ENCODE results near the gene ARMS2.
A peak's percentile ranks its signal among the peaks of the same experiment; 100 is the strongest.

The ARMS2 gene

GRCh38 chr10:122469848-122470247, 15.4 kb downstream of the ARMS2 start:
- no peak for DNase-seq (ENCODE audit: low read depth in 4 of 4, low spot score in 1 of 4)

- no peak for DNase-seq (ENCODE audit: low read depth in 4 of 4, low spot score in 1 of 4)
Observed at GRCh38 chr10:122471531-122472177, 17.2 kb downstream of the ARMS2 start.

- no peak for DNase-seq (ENCODE audit: low read depth in 4 of 4, low spot score in 1 of 4)
Observed at GRCh38 chr10:122473116-122473515, 18.7 kb downstream of the ARMS2 start.

GRCh38 chr10:122474131-122474818, 19.8 kb downstream of the ARMS2 start:
- no peak for DNase-seq (ENCODE audit: low read depth in 4 of 4, low spot score in 1 of 4)

- no peak for DNase-seq (ENCODE audit: low read depth in 4 of 4, low spot score in 1 of 4)
Observed at GRCh38 chr10:122475100-122475499, 20.6 kb downstream of the ARMS2 start.

GRCh38 chr10:122475591-122476332, 21.3 kb downstream of the ARMS2 start:
- DNase-seq (ENCODE audit: low read depth in 4 of 4, low spot score in 1 of 4): no peak

GRCh38 chr10:122476333-122476695, 21.9 kb downstream of the ARMS2 start:
- no peak for DNase-seq (ENCODE audit: low read depth in 4 of 4, low spot score in 1 of 4)

GRCh38 chr10:122477436-122477835, 23.0 kb downstream of the ARMS2 start:
- no peak for DNase-seq (ENCODE audit: low read depth in 4 of 4, low spot score in 1 of 4)

- DNase-seq (ENCODE audit: low read depth in 4 of 4, low spot score in 1 of 4): no peak
Observed at GRCh38 chr10:122478971-122479370, 24.5 kb downstream of the ARMS2 start.

- no peak for DNase-seq (ENCODE audit: low read depth in 4 of 4, low spot score in 1 of 4)
Observed at GRCh38 chr10:122480146-122480833, 25.8 kb downstream of the ARMS2 start.

- no peak for DNase-seq (ENCODE audit: low read depth in 4 of 4, low spot score in 1 of 4)
Observed at GRCh38 chr10:122481296-122482056, 27.0 kb downstream of the ARMS2 start.

- DNase-seq (ENCODE audit: low read depth in 4 of 4, low spot score in 1 of 4): no peak
Observed at GRCh38 chr10:122484276-122485060, 30.0 kb downstream of the ARMS2 start.

- DNase-seq (ENCODE audit: low read depth in 4 of 4, low spot score in 1 of 4): no peak
Observed at GRCh38 chr10:122485670-122486069, 31.2 kb downstream of the ARMS2 start.

GRCh38 chr10:122486406-122487080, 32.1 kb downstream of the ARMS2 start:
- no peak for DNase-seq (ENCODE audit: low read depth in 4 of 4, low spot score in 1 of 4)

- no peak for DNase-seq (ENCODE audit: low read depth in 4 of 4, low spot score in 1 of 4)
Observed at GRCh38 chr10:122487174-122487765, 32.8 kb downstream of the ARMS2 start.

GRCh38 chr10:122490268-122490667, 35.8 kb downstream of the ARMS2 start:
- no peak for DNase-seq (ENCODE audit: low read depth in 4 of 4, low spot score in 1 of 4)

- DNase-seq (ENCODE audit: low read depth in 4 of 4, low spot score in 1 of 4): peak in 1 of 4 experiments; percentile 7
Observed at GRCh38 chr10:122490786-122491680, 36.6 kb downstream of the ARMS2 start.

GRCh38 chr10:122492006-122492405, 37.6 kb downstream of the ARMS2 start:
- no peak for DNase-seq (ENCODE audit: low read depth in 4 of 4, low spot score in 1 of 4)
